Retinal pigment epithelial cell (primary cell): ENCODE measurements around the gene BRINP2.

Experiments
- DNase-seq: peaks from one replicate; pipeline ENCODE4 v3.0.0-alpha.2; 2010; ENCODE audit warnings: low read depth
- H3K4me3 ChIP-seq: 2 replicates; pipeline ENCODE4 v1.5.1; 2011; ENCODE audit warnings: mild to moderate bottlenecking, low read length, control low read depth, moderate library complexity
- CTCF ChIP-seq: conservative IDR thresholded peaks from 2 replicates; pipeline ENCODE4 v1.5.1; 2011; ENCODE audit warnings: low read depth, low read length, control low read depth, inconsistent platforms

The BRINP2 gene

DNA sequence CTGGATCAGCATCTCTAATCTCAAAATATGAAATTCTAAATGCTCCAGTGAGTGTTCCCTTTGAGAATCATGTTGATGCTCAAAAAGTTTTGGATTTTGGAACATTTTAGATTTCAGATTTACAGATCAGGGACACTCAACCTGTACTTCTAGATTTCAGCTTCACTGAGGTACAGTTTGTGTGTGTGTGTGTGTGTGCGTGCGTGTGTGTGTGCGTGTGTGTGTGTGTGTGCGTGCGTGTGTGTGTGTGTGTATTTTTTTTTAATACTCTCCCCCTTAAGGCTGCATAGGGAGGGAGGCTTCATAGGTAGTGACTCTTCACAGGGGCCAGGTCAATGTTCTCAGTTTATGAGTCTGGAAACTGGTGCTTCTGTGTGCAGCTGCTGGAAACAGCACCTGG, 77.5 kb downstream of the BRINP2 start:
- no peak overlapping the region for H3K4me3 ChIP-seq
- DNase-seq = no peak
- TF ChIP-seq CTCF = no peak

DNA sequence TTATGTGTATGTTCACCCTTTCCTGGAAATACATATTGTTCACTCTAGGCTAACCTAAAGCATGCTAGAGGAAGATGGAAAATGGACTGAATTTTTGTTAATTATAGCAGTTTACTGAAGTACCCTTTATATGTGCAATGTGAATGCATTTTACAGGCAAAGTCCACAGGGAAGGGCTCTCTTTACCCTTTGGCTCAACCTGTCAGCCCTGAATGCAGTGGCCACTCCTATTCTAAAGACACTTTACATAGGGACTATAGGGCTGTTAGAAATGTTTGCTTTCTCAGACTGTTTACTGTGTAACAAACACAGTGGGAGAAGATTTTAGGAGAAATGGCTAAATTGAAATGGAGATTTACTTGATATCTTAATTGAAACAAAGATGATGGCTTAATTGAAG, 78.5 kb downstream of the BRINP2 start:
- TF ChIP-seq CTCF = no peak
- DNase-seq = no peak
- no peak overlapping the region for H3K4me3 ChIP-seq

GRCh38 chr1:177252877-177253276, 82.1 kb downstream of the BRINP2 start:
- DNase-seq = no peak
- no peak overlapping the region for H3K4me3 ChIP-seq
- no peak for TF ChIP-seq CTCF

DNA sequence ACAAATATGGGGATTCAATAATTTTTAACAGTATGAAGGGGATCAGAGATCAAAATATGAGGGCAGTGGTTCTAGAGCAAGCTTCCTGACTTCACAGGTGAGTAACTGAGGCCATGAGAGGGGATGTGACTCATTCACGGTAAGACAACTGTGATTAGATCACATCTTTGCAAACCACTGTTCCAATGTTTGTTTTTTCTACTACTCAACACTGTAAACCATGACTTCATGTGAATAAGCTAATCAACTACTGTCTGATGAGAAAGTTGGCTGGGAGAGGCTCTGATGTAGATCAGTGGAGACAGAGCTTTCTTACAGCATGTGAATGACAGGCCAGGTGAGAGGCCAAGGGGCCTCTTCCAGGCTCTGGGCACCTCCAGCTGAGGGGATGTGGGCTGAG, 84.7 kb downstream of the BRINP2 start:
- no peak for TF ChIP-seq CTCF
- no peak overlapping the region for H3K4me3 ChIP-seq
- DNase-seq = no peak

GRCh38 chr1:177256153-177257075, 85.7 kb downstream of the BRINP2 start:
- DNase-seq = peak; percentile 66

DNA sequence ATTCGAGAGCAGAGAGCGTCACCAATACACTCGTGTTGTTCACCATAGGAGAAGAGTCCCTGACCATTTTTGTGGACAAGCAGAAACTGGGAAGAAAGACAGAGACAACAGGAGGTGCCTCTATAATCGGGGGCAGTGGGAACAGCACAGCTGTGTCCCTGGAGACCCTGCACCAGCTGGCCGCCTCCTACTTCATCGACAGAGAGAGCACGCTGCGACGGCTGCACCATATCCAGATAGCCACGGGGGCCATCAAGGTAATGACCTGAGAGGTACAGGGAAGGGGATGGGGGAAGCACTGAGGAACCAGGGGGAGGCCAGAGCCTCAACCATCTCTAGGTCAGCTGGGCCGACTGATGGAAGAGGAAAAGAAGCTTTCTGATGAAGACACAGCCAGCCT, 86.4 kb downstream of the BRINP2 start:
- no peak overlapping the region for H3K4me3 ChIP-seq
- DNase-seq = no peak
- no peak for TF ChIP-seq CTCF

More at GRCh38 chr1:177256153-177257075, 85.7 kb downstream of the BRINP2 start:
- no peak overlapping the region for H3K4me3 ChIP-seq
- TF ChIP-seq CTCF = peak; percentile 67

GRCh38 chr1:177257576-177257975, 86.8 kb downstream of the BRINP2 start:
- no peak for DNase-seq
- no peak for TF ChIP-seq CTCF
- no peak overlapping the region for H3K4me3 ChIP-seq
